ENCODE measurements around the gene RAB37.

RAB37 gene

DNA sequence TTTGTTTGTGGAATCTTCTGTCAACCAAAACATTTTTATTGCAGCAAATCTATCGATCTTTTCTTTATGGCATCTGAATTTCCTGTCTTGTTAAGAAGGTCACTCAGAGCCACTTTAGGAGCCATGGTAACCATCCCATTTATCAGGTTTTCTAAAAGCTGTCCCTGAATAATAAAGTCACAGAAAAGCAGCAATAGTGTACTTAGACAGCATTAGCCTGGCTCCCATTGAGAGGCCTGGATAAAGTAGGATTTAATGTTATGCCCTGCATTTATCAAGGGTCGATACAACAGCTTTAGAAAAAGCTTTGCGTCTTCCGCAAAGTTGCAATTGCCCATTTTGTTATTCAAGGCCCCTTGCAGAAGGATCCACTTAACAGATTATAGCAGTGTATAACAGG lies 14.3 kb upstream of the RAB37 start:
- DNase-seq (ENCODE audit: low read depth in 2 of 2): no peak
- TF ChIP-seq, protein P1, sequence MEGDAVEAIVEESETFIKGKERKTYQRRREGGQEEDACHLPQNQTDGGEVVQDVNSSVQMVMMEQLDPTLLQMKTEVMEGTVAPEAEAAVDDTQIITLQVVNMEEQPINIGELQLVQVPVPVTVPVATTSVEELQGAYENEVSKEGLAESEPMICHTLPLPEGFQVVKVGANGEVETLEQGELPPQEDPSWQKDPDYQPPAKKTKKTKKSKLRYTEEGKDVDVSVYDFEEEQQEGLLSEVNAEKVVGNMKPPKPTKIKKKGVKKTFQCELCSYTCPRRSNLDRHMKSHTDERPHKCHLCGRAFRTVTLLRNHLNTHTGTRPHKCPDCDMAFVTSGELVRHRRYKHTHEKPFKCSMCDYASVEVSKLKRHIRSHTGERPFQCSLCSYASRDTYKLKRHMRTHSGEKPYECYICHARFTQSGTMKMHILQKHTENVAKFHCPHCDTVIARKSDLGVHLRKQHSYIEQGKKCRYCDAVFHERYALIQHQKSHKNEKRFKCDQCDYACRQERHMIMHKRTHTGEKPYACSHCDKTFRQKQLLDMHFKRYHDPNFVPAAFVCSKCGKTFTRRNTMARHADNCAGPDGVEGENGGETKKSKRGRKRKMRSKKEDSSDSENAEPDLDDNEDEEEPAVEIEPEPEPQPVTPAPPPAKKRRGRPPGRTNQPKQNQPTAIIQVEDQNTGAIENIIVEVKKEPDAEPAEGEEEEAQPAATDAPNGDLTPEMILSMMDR (IDR thresholded peaks at IDR 0.05; ENCODE audit: low read depth, low read length): no peak
- H3K4me3 ChIP-seq (replicated peaks in 1 of 2; ENCODE audit: low read depth in 2 of 2, low read length in 2 of 2): no peak overlapping the region

DNA sequence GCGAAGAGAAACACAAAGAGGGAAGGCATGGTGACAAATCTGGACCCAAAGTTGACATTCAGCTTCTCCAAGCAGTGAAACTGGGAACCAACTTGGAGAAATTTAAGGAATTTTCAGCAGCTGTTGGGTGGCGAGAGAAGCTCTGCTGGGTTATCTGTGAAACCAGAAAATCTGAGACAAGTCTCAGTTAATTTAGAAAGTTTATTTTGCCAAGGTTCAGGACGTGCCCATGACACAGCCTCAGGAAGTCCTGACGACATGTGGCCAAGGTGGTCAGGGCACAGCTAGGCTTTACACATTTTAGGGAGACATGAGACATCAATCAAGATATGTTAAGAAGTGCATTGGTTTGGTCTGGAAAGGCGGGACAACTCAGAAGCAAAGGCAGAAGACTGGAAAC lies 13.2 kb upstream of the RAB37 start:
- TF ChIP-seq, protein P1 (IDR thresholded peaks at IDR 0.05; ENCODE audit: low read depth, low read length): no peak
- no peak for DNase-seq (ENCODE audit: low read depth in 2 of 2)
- no peak overlapping the region for H3K4me3 ChIP-seq (replicated peaks in 1 of 2; ENCODE audit: low read depth in 2 of 2, low read length in 2 of 2)

DNA sequence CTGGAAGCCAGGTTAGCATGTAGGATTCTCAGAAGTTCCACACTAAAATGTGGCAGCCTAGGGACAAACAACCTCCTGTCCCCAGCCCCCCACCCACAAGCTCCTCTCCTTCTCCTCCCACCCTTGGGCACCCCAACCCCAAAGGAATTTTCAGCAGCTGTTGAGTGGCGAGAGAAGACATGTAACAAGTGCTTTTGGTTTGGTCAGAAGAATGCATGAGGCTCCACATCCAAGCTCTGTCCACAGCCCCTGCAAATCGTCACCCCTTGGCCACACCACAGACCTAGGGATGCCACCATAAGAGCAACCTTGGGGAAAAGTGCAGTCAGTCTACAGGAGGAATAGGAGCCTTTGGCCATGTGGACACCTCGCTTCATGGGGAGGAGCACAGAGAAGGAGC lies 11.9 kb upstream of the RAB37 start:
- no peak overlapping the region for H3K4me3 ChIP-seq (replicated peaks in 1 of 2; ENCODE audit: low read depth in 2 of 2, low read length in 2 of 2)
- DNase-seq (ENCODE audit: low read depth in 2 of 2): no peak
- TF ChIP-seq, protein P1 (IDR thresholded peaks at IDR 0.05; ENCODE audit: low read depth, low read length): no peak

DNA sequence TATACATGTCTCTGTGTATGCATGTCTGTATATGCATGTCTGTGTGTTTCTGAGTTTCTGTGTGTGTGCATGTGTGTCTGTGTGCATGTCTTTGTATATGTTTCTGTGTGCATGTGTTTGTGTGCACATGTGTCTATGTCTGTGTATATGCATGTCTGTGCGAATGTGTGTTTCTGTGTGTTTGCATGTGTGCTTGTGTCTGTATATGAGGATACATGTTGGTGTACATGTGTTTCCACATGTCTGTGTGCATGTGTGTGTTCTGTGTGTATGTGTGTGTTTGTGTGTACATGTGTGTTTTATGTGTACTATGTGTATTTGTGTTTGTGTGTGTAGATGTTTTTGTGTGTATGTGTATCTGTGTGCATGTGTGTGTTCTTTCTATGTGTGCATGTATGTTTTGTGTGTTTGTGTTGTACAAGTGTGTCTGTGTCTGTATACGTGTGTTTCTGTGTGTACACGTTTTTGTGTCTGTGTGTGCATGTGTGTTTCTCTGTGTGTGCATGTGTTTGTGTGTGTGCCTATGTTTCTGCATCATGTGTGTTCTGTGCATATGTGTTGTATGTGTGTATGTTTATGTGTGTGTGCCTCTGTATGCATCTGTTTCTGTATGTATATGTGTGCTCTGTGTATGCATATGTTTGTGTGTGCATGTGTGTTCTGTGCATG lies 8.9 kb upstream of the RAB37 start:
- DNase-seq (ENCODE audit: low read depth in 2 of 2): no peak
- no peak overlapping the region for H3K4me3 ChIP-seq (replicated peaks in 1 of 2; ENCODE audit: low read depth in 2 of 2, low read length in 2 of 2)
- TF ChIP-seq, protein P1 (IDR thresholded peaks at IDR 0.05; ENCODE audit: low read depth, low read length): no peak

DNA sequence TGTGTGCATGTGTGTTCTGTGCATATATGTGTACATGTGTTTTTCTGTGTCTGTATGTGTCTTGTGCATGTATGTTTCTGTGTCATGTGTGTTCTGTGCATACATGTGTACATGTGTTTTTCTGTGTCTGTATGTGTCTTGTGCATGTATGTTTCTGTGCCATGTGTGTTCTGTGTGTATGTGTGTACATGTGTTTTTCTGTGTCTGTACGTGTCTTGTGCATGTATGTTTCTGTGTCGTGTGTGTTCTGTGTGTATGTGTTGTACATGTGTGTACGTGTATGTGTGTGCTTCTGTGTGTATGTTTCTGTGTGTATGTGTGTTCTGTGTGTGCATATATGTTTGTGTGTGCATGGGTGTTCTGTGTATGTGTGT lies 8.4 kb upstream of the RAB37 start:
- DNase-seq (ENCODE audit: low read depth in 2 of 2): no peak
- no peak overlapping the region for H3K4me3 ChIP-seq (replicated peaks in 1 of 2; ENCODE audit: low read depth in 2 of 2, low read length in 2 of 2)
- TF ChIP-seq, protein P1 (IDR thresholded peaks at IDR 0.05; ENCODE audit: low read depth, low read length): no peak

DNA sequence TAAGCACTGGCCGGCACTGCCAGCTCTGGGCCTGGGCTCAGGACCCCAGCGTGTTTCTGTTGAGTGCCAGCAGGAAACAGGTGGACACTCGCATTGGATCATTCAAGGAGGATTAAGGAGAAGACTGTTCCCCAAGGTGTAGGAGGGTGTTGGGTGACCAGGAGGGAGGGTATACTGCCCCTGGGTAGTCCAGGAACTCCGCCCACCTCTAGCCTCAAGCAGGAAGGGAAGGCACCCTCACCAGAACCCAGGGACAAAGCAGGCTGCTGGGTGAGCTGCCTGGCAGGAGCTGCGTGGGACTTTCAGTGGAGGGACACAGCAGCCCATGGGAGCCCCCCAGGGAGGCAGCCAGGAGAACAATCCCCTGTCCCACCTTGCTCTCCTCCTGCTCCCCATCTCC lies 7.7 kb upstream of the RAB37 start:
- TF ChIP-seq, protein P1 (IDR thresholded peaks at IDR 0.05; ENCODE audit: low read depth, low read length): no peak
- no peak for DNase-seq (ENCODE audit: low read depth in 2 of 2)
- H3K4me3 ChIP-seq (replicated peaks in 1 of 2; ENCODE audit: low read depth in 2 of 2, low read length in 2 of 2): no peak overlapping the region

DNA sequence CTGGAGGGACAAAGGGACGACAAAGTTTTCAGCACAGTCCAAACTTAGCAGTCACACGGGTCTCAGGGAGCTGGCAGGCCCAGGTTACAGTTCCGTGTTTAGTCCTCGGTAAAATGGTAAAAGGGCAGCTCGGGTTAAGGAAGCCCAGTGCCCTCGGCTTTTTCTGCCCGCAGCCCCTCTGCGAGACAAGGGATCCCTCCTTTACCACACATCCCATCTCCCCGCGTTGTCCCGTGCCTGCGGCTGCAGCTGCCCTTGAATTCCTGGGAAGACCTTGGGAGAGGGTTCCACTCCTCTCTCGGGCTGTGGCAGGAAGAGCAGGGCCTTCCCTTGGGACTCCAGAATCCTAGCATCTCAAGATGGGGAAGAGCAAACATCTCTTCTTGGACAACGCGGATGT lies 7.2 kb upstream of the RAB37 start:
- H3K4me3 ChIP-seq (replicated peaks in 1 of 2; ENCODE audit: low read depth in 2 of 2, low read length in 2 of 2): no peak overlapping the region
- TF ChIP-seq, protein P1 (IDR thresholded peaks at IDR 0.05; ENCODE audit: low read depth, low read length): no peak
- no peak for DNase-seq (ENCODE audit: low read depth in 2 of 2)
